Measurements from ENCODE around the gene TEN1. TPM values are rescaled to one million over a fixed set of nuclear protein-coding genes. Genes with fewer than 3 reads are reported as not detected.
"Not testable (repeated sequence)": the region's sequence is repeated elsewhere in the genome, so short reads cannot be mapped to it uniquely, and the experiment has no call there.

Gene TEN1
- total RNA-seq, 1 donor: 18.9 TPM

GRCh38 chr17:76023900-76024237 is 44.8 kb downstream of the TEN1 start:
- no peak overlapping the region for H3K4me3 ChIP-seq (ENCODE audit: low read length)
- H3K9me3 ChIP-seq (ENCODE audit: low read depth, low read length): no peaks in the 10 kb centered on the region
- H3K4me1 ChIP-seq (ENCODE audit: insufficient read depth, low read length): no peaks in the 10 kb centered on the region
- H3K27me3 ChIP-seq (ENCODE audit: insufficient read depth, low read length): no peaks in the 10 kb centered on the region

- H3K9me3 ChIP-seq (ENCODE audit: low read depth, low read length): no peaks in the 10 kb centered on the region
Observed at GRCh38 chr17:76024353-76024752, 45.3 kb downstream of the TEN1 start.

GRCh38 chr17:76025294-76025693 is 46.3 kb downstream of the TEN1 start:
- Histone ChIP-seq H3K4me3 (ENCODE audit: low read length) (no peak overlapping the region), H3K27me3 (ENCODE audit: insufficient read depth, low read length) (no peaks in the 10 kb centered on the region), H3K4me1 (ENCODE audit: insufficient read depth, low read length) (peaks cover 11% of the 10 kb centered on the region), H3K9me3 (ENCODE audit: low read depth, low read length) (no peaks in the 10 kb centered on the region)

More at GRCh38 chr17:76024353-76024752, 45.3 kb downstream of the TEN1 start:
- Histone ChIP-seq H3K4me3 (ENCODE audit: low read length) (no peak overlapping the region), H3K4me1 (ENCODE audit: insufficient read depth, low read length) (peaks cover 3% of the 10 kb centered on the region), H3K27me3 (ENCODE audit: insufficient read depth, low read length) (no peaks in the 10 kb centered on the region)

GRCh38 chr17:76026714-76027158 is 47.7 kb downstream of the TEN1 start:
- Histone ChIP-seq H3K27me3 (ENCODE audit: insufficient read depth, low read length) (no peaks in the 10 kb centered on the region), H3K4me3 (ENCODE audit: low read length) (no peak overlapping the region), H3K9me3 (ENCODE audit: low read depth, low read length) (no peaks in the 10 kb centered on the region), H3K4me1 (ENCODE audit: insufficient read depth, low read length) (peaks cover 11% of the 10 kb centered on the region)

GRCh38 chr17:76027159-76027839 is 48.3 kb downstream of the TEN1 start, which contains the start of gene EVPL:
TSS of gene EVPL (minus strand) at chr17:76027306. CDS start at chr17:76027198, 108 bp downstream.
- no peaks in the 10 kb centered on the region for H3K27me3 ChIP-seq (ENCODE audit: insufficient read depth, low read length)
- peaks cover 11% of the 10 kb centered on the region for H3K4me1 ChIP-seq (ENCODE audit: insufficient read depth, low read length)
- no peaks in the 10 kb centered on the region for H3K9me3 ChIP-seq (ENCODE audit: low read depth, low read length)
- no peak within 1 kb of the TSS for H3K4me3 ChIP-seq (ENCODE audit: low read length)

- Histone ChIP-seq H3K4me3 (ENCODE audit: low read length) (no peak overlapping the region), H3K9me3 (ENCODE audit: low read depth, low read length) (no peaks in the 10 kb centered on the region), H3K4me1 (ENCODE audit: insufficient read depth, low read length) (peaks cover 11% of the 10 kb centered on the region), H3K27me3 (ENCODE audit: insufficient read depth, low read length) (no peaks in the 10 kb centered on the region)
Observed at GRCh38 chr17:76032073-76032779, 53.2 kb downstream of the TEN1 start.

- Histone ChIP-seq H3K9me3 (ENCODE audit: low read depth, low read length) (no peaks in the 10 kb centered on the region), H3K27me3 (ENCODE audit: insufficient read depth, low read length) (no peaks in the 10 kb centered on the region), H3K4me1 (ENCODE audit: insufficient read depth, low read length) (peaks cover 11% of the 10 kb centered on the region), H3K4me3 (ENCODE audit: low read length) (no peak overlapping the region)
Observed at GRCh38 chr17:76032780-76033108, 53.7 kb downstream of the TEN1 start.

GRCh38 chr17:76033139-76033538 is 54.1 kb downstream of the TEN1 start:
- Histone ChIP-seq H3K4me1 (ENCODE audit: insufficient read depth, low read length) (peaks cover 11% of the 10 kb centered on the region), H3K27me3 (ENCODE audit: insufficient read depth, low read length) (no peaks in the 10 kb centered on the region), H3K9me3 (ENCODE audit: low read depth, low read length) (no peaks in the 10 kb centered on the region)

GRCh38 chr17:76034428-76035350 is 55.6 kb downstream of the TEN1 start:
- H3K27me3 ChIP-seq (ENCODE audit: insufficient read depth, low read length): no peaks in the 10 kb centered on the region
- H3K4me1 ChIP-seq (ENCODE audit: insufficient read depth, low read length): peaks cover 5% of the 10 kb centered on the region
- no peaks in the 10 kb centered on the region for H3K9me3 ChIP-seq (ENCODE audit: low read depth, low read length)
- no peak overlapping the region for H3K4me3 ChIP-seq (ENCODE audit: low read length)

More at GRCh38 chr17:76033139-76033538, 54.1 kb downstream of the TEN1 start:
- no peak overlapping the region for H3K4me3 ChIP-seq (ENCODE audit: low read length)

- no peaks in the 10 kb centered on the region for H3K27me3 ChIP-seq (ENCODE audit: insufficient read depth, low read length)
- H3K9me3 ChIP-seq (ENCODE audit: low read depth, low read length): no peaks in the 10 kb centered on the region
- no peak overlapping the region for H3K4me3 ChIP-seq (ENCODE audit: low read length)
Observed at GRCh38 chr17:76036497-76037261, 57.6 kb downstream of the TEN1 start.

GRCh38 chr17:76038050-76038449 is 59.0 kb downstream of the TEN1 start:
- Histone ChIP-seq H3K4me3 (ENCODE audit: low read length) (no peak overlapping the region), H3K9me3 (ENCODE audit: low read depth, low read length) (no peaks in the 10 kb centered on the region), H3K27me3 (ENCODE audit: insufficient read depth, low read length) (no peaks in the 10 kb centered on the region), H3K4me1 (ENCODE audit: insufficient read depth, low read length) (no peaks in the 10 kb centered on the region)

More at GRCh38 chr17:76036497-76037261, 57.6 kb downstream of the TEN1 start:
- H3K4me1 ChIP-seq (ENCODE audit: insufficient read depth, low read length): no peaks in the 10 kb centered on the region

- Histone ChIP-seq H3K4me3 (ENCODE audit: low read length) (no peak overlapping the region), H3K9me3 (ENCODE audit: low read depth, low read length) (no peaks in the 10 kb centered on the region), H3K4me1 (ENCODE audit: insufficient read depth, low read length) (no peaks in the 10 kb centered on the region), H3K27me3 (ENCODE audit: insufficient read depth, low read length) (no peaks in the 10 kb centered on the region)
Observed at GRCh38 chr17:76039121-76039520, 60.1 kb downstream of the TEN1 start.

GRCh38 chr17:76040376-76040775 is 61.3 kb downstream of the TEN1 start:
- Histone ChIP-seq H3K27me3 (ENCODE audit: insufficient read depth, low read length) (no peaks in the 10 kb centered on the region), H3K9me3 (ENCODE audit: low read depth, low read length) (no peaks in the 10 kb centered on the region), H3K4me1 (ENCODE audit: insufficient read depth, low read length) (no peaks in the 10 kb centered on the region), H3K4me3 (ENCODE audit: low read length) (no peak overlapping the region)

GRCh38 chr17:76042868-76043267 is 63.8 kb downstream of the TEN1 start:
- not testable (repeated sequence) for H3K4me1 ChIP-seq (ENCODE audit: insufficient read depth, low read length); H3K9me3 ChIP-seq (ENCODE audit: low read depth, low read length); H3K27me3 ChIP-seq (ENCODE audit: insufficient read depth, low read length); H3K4me3 ChIP-seq (ENCODE audit: low read length)

Measured in mononuclear cell (primary cell).